ENCODE results near the gene KLLN.
A peak's percentile ranks its signal among the peaks of the same experiment; 100 is the strongest.
"Not testable (repeated sequence)": the region's sequence is repeated elsewhere in the genome, so short reads cannot be mapped to it uniquely, and the experiment has no call there.

Gene KLLN

GRCh38 chr10:87863053-87863943 lies at the start of gene KLLN, which contains the start of gene PTEN:
KLLN (minus strand) TSS chr10:87863533; CDS start chr10:87862487, 1,046 bp downstream.
PTEN (plus strand) TSS chr10:87863625; CDS start chr10:87864470, 845 bp downstream.
- ATAC-seq (peak; percentile 67), DNase-seq (peak; percentile 86)

DNA sequence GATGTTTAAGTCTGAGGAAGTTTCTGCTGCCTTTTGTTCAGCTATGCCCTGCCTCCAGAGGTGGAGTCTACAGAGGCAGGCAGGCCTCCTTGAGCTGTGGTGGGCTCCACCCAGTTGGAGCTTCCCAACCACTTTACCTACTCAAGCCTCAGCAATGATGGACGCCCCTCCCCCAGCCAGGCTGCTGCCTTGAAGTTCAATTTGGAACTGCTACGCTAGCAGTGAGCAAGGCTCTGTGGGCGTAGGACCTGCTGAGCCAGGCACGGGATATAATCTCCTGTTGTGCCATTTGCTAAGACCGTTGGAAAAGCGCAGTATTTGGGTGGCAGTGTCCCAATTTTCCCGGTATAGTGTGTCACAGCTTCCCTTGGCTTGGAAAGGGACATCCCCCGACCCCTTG lies 40.1 kb upstream of the KLLN start:
- not testable (repeated sequence) for ATAC-seq, DNase-seq

GRCh38 chr10:87897957-87898356 lies 34.6 kb upstream of the KLLN start:
- ATAC-seq, DNase-seq: not testable (repeated sequence)

DNA sequence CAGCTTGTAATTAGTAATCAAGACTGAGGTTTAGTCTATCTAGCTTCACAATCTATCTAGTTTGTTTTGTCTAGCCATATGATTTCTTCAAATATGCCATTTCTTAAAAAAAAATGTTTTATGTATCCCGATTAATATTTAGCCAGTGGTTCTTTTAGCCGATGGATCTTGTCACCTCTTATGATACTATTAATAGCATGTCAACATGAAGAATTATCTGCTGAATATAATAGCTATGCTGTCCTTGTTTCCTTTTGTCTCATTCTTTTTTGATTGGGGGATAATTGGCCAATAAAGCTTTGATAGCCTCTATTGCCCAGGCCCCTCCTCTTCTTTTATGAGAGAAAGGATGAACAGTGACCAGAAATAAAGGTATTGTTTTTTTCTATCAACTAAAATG lies 32.9 kb upstream of the KLLN start:
- ATAC-seq (no peak), DNase-seq (no peak)

DNA sequence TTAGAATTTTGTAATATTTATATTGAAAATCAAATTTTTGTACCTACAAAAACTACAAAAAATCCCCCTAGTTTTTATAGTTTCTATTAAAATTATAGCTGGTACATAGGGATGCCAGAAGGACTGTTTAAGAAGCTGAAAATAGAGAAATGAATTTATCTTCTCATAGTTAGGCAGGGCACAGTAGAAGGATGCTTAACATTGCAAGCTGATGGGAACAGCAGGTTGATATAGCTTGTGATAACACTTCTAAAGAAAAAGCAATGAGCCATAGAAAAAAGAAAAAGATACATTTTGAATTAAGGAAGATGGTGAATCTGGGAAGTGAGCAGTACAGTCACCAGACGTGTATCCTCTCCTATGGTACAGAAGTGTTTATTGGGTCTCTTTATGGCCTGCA lies 32.1 kb upstream of the KLLN start:
- DNase-seq, result no peak
- ATAC-seq, result no peak

- DNase-seq (no peak), ATAC-seq (no peak)
These were observed 24.4 kb upstream of the KLLN start for GRCh38 chr10:87887548-87888289.

DNA sequence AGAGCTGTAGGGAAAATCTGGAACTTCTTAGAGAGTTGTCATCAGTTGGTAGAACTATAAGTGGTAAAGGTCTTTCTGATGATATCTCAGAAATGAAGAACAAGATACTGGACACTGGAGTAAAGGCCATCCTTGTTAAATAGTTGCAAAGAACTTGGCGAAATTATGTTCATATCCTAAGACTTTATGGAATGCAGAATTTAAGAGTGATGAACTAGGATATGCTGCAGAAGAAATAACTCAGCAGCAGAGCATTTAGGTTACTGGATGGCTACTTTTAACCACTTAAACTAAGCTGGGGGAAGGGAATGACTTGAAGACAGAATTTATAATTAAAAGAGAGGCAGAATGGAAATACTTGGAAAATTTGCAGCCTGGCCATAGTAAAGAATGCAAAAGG lies 23.8 kb upstream of the KLLN start:
- no peak for DNase-seq
- ATAC-seq, result no peak

DNA sequence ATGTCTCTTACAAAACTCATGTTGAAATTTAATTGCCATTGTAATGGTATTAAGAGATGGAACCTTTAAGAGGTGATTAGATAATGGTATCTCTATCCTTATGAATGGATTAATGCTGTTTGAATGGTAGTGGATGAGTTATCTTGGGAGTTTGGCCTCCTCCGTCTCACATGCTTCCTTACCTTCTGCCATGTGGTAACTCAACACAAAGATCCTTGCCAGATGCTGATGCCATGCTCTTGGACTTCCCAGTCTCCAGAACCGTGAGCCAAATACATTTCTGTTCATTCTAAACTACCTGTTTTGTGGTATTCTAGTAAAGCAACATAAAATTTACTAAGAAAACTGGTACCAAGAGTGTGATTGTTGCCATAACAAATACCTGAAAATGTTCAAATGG lies 23.3 kb upstream of the KLLN start:
- no peak for DNase-seq
- no peak for ATAC-seq

DNA sequence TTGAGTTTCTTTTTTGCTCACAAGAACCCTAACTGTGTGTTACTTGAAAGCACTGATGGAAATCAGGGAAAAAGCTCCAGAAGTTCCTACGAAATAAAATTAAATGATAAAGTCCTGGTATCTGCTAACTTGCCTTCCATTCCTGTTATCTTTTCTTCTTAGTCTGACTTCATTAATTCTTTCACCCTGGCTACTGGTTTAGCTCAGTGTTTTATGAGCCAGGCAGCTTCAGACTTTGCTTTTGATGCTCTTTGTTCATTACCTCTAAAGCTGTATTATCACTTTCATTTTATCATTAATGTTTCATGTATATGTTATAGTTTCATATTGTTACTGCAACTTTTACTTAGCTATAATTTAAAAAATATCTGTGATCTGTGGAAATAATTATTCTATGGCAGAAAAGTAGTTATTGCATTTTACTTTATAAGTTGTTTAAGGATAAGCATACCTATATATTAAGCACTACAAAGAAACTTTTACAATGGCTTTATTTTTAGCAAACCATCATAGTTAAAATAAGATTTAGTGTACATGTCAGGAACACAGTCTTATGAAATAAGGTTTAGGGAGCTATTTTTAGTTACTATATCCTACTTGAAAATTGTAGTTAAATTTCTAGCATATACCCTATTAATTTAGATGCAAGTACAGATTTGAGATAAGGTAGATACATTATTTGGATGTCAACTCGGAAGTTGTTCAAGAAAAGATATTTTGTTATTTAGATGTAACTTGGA lies 19.4 kb upstream of the KLLN start:
- ATAC-seq (no peak), DNase-seq (no peak)

DNA sequence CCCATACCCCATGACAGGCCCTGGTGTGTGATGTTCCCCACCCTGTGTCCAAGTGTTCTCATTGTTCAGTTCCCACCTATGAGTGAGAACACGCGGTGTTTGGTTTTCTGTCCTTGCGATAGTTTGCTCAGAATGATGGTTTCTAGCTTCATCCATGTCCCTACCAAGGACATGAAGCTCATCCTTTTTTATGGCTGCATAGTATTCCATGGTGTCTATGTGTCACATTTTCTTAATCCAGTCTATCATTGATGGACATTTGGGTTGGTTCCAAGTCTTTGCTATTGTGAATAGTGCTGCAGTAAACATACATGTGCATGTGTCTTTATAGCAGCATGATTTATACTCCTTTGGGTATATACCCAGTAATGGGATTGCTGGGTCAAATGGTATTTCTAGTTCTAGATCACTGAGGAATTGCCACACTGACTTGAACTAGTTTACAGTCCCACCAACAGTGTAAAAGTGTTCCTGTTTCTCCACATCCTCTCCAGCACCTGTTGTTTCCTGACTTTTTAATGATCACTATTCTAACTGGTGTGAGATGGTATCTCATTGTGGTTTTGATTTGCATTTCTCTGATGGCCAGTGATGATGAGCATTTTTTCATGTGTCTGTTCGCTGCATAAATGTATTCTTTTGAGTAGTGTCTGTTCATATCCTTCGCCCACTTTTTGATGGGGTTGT lies 18.2 kb upstream of the KLLN start:
- not testable (repeated sequence) for DNase-seq, ATAC-seq

DNA sequence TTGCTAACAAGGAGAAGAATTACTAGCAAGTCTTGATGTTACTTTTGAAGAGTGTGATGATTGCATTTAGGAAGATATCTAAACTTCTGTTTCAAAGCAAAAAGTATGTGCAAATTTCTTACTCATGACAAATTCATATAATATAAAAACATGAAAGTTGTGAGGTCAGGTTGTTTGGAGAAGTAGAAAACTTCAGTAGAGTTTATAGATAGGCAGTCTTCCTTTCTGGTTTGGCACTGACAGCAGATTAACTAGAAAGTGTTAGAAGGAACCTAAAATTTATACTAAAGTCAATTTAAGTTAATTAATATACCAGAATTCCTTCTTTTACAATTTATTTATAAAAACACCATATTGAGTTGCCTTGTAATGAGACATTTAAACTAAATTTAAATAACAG lies 17.0 kb upstream of the KLLN start:
- no peak for ATAC-seq

GRCh38 chr10:87878664-87879459 lies 15.5 kb upstream of the KLLN start:
- ATAC-seq (no peak), DNase-seq (no peak)

More for the DNA sequence above, 17.0 kb upstream of the KLLN start:
- DNase-seq, result no peak

DNA sequence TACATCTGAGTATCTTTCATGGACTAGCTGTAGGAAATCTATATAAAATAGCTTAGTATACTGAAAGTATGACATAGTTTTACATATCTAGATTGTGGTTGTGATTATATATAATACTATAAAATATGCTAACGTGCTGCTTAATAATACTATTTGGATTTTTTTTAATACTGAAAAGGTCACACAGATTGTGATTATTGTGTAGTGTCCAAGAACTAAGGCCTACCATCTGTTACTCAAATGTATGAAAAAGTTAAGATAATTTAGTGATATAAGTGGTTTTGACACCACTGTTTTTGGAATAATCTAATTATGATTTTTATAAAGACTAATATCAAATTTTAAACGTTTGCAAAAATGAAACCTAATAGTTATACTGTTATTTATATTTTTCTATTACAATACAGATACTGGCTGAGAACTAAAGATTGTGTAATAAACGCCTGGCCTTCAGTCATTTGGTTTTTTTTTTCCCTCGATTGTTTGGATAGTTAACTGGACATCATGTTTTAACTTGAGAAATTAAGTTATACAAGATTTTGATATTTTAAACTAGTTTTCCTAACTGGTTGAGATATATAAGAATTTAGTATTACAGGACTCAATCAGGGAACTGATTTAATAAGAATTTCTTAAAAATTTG lies 12.7 kb upstream of the KLLN start:
- ATAC-seq (no peak), DNase-seq (no peak)

- ATAC-seq (no peak), DNase-seq (no peak)
These were observed 10.3 kb upstream of the KLLN start for GRCh38 chr10:87873656-87874055.

DNA sequence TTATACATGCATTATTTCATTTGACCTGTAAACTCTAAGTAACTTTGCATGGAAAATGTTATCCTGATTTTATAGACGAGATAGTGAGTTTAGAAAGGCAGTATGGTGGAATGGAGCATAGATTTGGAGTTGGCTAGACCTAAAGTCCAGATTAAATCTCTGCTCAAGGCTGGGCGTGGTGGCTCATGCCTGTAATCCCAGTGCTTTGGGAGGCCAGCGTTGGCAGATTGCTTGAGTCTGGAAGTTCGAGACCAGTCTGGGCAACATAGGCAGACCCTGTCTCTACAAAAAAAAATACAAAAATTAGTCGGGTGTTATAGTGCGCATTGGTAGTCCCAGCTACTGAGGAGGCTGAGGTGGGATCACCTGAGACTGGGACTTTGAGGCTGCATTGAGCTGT lies 9.5 kb upstream of the KLLN start:
- DNase-seq (no peak), ATAC-seq (no peak)

- ATAC-seq (no peak), DNase-seq (no peak)
These were observed 6.6 kb upstream of the KLLN start for GRCh38 chr10:87869773-87870551.

DNA sequence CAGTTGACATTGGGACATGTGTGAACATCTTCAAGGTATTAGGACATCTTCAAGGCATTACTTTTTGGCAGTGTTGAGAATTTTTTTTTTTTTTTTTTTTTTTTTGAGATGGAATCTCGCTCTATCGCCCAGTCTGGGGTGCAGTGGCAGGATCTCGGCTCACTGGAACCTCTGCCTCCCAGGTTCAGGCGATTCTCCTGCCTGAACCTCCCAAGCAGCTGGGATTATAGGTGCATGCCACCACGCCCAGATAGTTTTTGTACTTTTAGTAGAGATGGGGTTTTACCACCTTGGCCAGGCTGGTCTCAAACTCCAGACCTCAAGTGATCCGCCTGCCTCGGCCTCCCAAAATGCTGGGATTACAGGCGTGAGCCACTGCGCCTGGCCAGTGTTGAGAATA lies 5.8 kb upstream of the KLLN start:
- not testable (repeated sequence) for DNase-seq, ATAC-seq

- ATAC-seq (no peak), DNase-seq (no peak)
These were observed 4.9 kb upstream of the KLLN start for GRCh38 chr10:87868277-87868676.

DNA sequence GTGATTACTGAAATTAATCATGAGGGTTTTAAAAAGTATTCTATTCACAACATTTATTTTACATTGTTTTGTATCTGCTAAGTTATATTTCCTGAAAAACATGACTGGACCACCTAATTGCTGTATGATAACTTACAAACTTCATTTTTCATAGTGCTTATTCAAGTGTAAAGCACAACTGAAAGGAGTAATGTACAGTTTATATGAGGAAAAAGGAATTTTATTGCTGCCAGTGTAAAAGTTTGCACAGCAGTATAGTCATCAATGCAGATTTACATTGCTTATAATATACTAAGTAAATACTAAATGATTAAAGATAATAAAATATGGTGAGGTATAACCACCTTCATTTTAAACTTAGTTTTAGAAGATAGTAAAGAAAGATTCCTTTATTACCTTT lies 4.1 kb upstream of the KLLN start:
- DNase-seq (no peak), ATAC-seq (no peak)
